GM12878 (cell line): ENCODE measurements around the gene NR1H4. TPM values are rescaled to one million over a fixed set of nuclear protein-coding genes. Genes with fewer than 3 reads are reported as not detected.

Experiments used
- ATAC-seq: fragments of 200-7000 bp; cut with Tn5 transposase; 3 replicates; pipeline ENCODE4 v1.9.1; 2020; ENCODE audit warnings: mild to moderate bottlenecking, moderate library complexity
- BruUV-seq: library from RNA; stranded (reverse); fragments of 400-500 nt; replicated peaks from 2 replicates; lab custom pipeline; 2021; lab: Mats Ljungman, UMichigan
- CTCF ChIA-PET: fragments of 300-600 bp; sonication (Branson Sonifier 250); formaldehyde crosslinking; extraction: SDS; loops from one replicate; lab custom pipeline; 2021; ENCODE audit warnings: inconsistent platforms; lab: Yijun Ruan, JAX
- POLR2A ChIA-PET: fragments of 350-600 bp; formaldehyde crosslinking; extraction: SDS; loops from one replicate; lab custom pipeline; 2021; ENCODE audit warnings: inconsistent platforms; lab: Charles Lee
- RAD21 ChIA-PET: fragments of 300-600 bp; sonication (Branson Sonifier 250); formaldehyde crosslinking; loops from one replicate; lab custom pipeline; 2023; ENCODE audit warnings: antibody characterized with exemption; ENCODE audit not compliant: unreplicated experiment; lab: Charles Lee
- SMC1A ChIA-PET: fragments of 300-600 bp; sonication (Branson Sonifier 250); formaldehyde crosslinking; loops from one replicate; lab custom pipeline; 2023; ENCODE audit not compliant: unreplicated experiment, uncharacterized antibody; lab: Charles Lee
- DNase-seq: peaks from one replicate; pipeline ENCODE4 v3.0.0-alpha.2; 2011; ENCODE audit warnings: low read depth, low spot score
- FAIRE-seq: peaks from 3 replicates; lab custom pipeline; 2011; peaks lifted over from hg19 to GRCh38; lab: Jason Lieb, UNC
- H2AFZ ChIP-seq: 2 replicates; pipeline ENCODE4 v1.6.0; 2011; ENCODE audit warnings: low read depth, low read length, control low read depth; ENCODE audit not compliant: control insufficient read depth
- H3K27ac ChIP-seq: 2 replicates; pipeline ENCODE4 v1.5.1; 2011; ENCODE audit warnings: control low read depth; ENCODE audit not compliant: control insufficient read depth, insufficient read depth
- H3K27me3 ChIP-seq, 2 experiments: replicated peaks in 1 of 2; 2 replicates each; pipeline versions ENCODE4 v1.6.0 to v1.6.1; 2011; ENCODE audit warnings: low read length in 1 of 2; ENCODE audit not compliant: control insufficient read depth in 2 of 2, insufficient read depth in 2 of 2
- H3K36me3 ChIP-seq, 2 experiments: 2 replicates each; pipeline ENCODE4 v1.5.1; 2011; ENCODE audit warnings: low read length in 1 of 2; ENCODE audit not compliant: control insufficient read depth in 2 of 2, insufficient read depth in 2 of 2
- H3K4me1 ChIP-seq: 2 replicates; pipeline ENCODE4 v1.6.1; 2011; ENCODE audit warnings: mild to moderate bottlenecking, low read length, moderate library complexity, mixed read lengths; ENCODE audit not compliant: control insufficient read depth, insufficient read depth
- H3K4me2 ChIP-seq: 2 replicates; pipeline ENCODE4 v1.6.0; 2011; ENCODE audit warnings: control low read depth; ENCODE audit not compliant: control insufficient read depth, insufficient read depth
- H3K4me3 ChIP-seq: fragments of 200-600 bp; sonication (generic); 2 replicates; pipeline ENCODE4 v1.5.1; 2016
- H3K79me2 ChIP-seq: 2 replicates; pipeline ENCODE4 v1.6.0; 2011; ENCODE audit warnings: low read length; ENCODE audit not compliant: control insufficient read depth, insufficient read depth
- H3K9ac ChIP-seq: 2 replicates; pipeline ENCODE4 v1.8.0; 2011; ENCODE audit warnings: low read length, control low read depth, mixed read lengths; ENCODE audit not compliant: control insufficient read depth, insufficient read depth
- H3K9me3 ChIP-seq: replicated peaks from 3 replicates; pipeline ENCODE4 v1.5.1; 2011; ENCODE audit warnings: mild to moderate bottlenecking, low read length; ENCODE audit not compliant: control insufficient read depth, insufficient read depth
- H4K20me1 ChIP-seq: 2 replicates; pipeline ENCODE4 v1.6.0; 2011; ENCODE audit not compliant: control insufficient read depth, insufficient read depth
- CEBPB ChIP-seq, 2 experiments: fragments of 150-350 bp in 1 of 2; IDR thresholded peaks; 2 replicates each; pipeline ENCODE4 v1.6.1; 2012 to 2014; ENCODE audit warnings: low read depth in 2 of 2, low read length in 2 of 2, borderline replicate concordance in 1 of 2, inconsistent platforms in 1 of 2
- E4F1 ChIP-seq: fragments of 450-650 bp; IDR thresholded peaks from 2 replicates; pipeline ENCODE4 v1.6.1; 2018; ENCODE audit warnings: borderline replicate concordance, mild to moderate bottlenecking; ENCODE audit not compliant: partially characterized antibody
- IKZF1 ChIP-seq: fragments of 450-650 bp; conservative IDR thresholded peaks from 2 replicates; pipeline ENCODE4 v1.6.1; 2017; ENCODE audit warnings: antibody characterized with exemption, mild to moderate bottlenecking
- KAT2A ChIP-seq: conservative IDR thresholded peaks from 2 replicates; pipeline ENCODE4 v1.6.1; 2011; ENCODE audit warnings: low read depth, low read length; ENCODE audit not compliant: control insufficient read depth
- MTA3 ChIP-seq: IDR thresholded peaks from 2 replicates; pipeline ENCODE4 v1.6.1; 2012; ENCODE audit warnings: low read length, inconsistent platforms, borderline replicate concordance
- MYB ChIP-seq: fragments of 150-350 bp; IDR thresholded peaks from 2 replicates; pipeline ENCODE4 v1.6.1; 2014; ENCODE audit warnings: mild to moderate bottlenecking, low read depth, low read length, borderline replicate concordance
- NR2C2 ChIP-seq: IDR thresholded peaks from 2 replicates; pipeline ENCODE4 v1.6.1; 2011; ENCODE audit warnings: borderline replicate concordance, low read depth; ENCODE audit not compliant: control insufficient read depth, insufficient read length
- PAX5 ChIP-seq: IDR thresholded peaks from 2 replicates; pipeline ENCODE4 v1.6.1; 2011; ENCODE audit warnings: low read depth, low read length, borderline replicate concordance
- POU2F2 ChIP-seq: IDR thresholded peaks from 3 replicates; pipeline ENCODE4 v1.6.1; 2011; ENCODE audit warnings: low read depth, mild to moderate bottlenecking, low read length, borderline replicate concordance
- PRDM15 ChIP-seq: fragments of 450-650 bp; formaldehyde crosslinking; IDR thresholded peaks from 2 replicates; pipeline ENCODE4 v1.4.0; 2020; ENCODE audit warnings: mild to moderate bottlenecking, moderate library complexity
- SMAD5 ChIP-seq: IDR thresholded peaks from 2 replicates; pipeline ENCODE4 v1.6.1; 2016; ENCODE audit warnings: antibody characterized with exemption, low read depth
- SMARCA5 ChIP-seq: fragments of 450-650 bp; IDR thresholded peaks from 2 replicates; pipeline ENCODE4 v1.6.1; 2017; ENCODE audit warnings: mild to moderate bottlenecking
- SREBF2 ChIP-seq: IDR thresholded peaks from 2 replicates; pipeline ENCODE4 v1.6.1; 2012; ENCODE audit warnings: mild to moderate bottlenecking, low read length
- TBL1XR1 ChIP-seq: IDR thresholded peaks from 2 replicates; pipeline ENCODE4 v1.6.1; 2012; ENCODE audit warnings: low read depth, low read length, improper control_type of control experiment
- WGBS: methylation state at CpG from one replicate; pipeline ENCODE4 v1.1.6; 2016; ENCODE audit warnings: low lambda C conversion rate; ENCODE audit not compliant: insufficient replicate concordance, insufficient coverage; ENCODE audit errors: missing lambda C conversion rate; 5-methylcytosine and 5-hydroxymethylcytosine counted together
- in situ Hi-C: fragments of 300-500 bp; cut with MboI; formaldehyde crosslinking; loops from 9 replicates; pipeline ENCODE4 v1.14.3; 2018; ENCODE audit warnings: mixed read lengths
- intact Hi-C: fragments of 100-400 bp; cut with micrococcal nuclease; formaldehyde crosslinking; loops from one replicate; pipeline ENCODE4 v1.14.2; 2022; ENCODE audit not compliant: unreplicated experiment
- polyA plus RNA-seq, 11 experiments: library from polyadenylated mRNA; depleted of rRNA in 4 of 11; unstranded in 6 of 11; stranded (reverse) in 5 of 11; fragments of >200 nt; fragmentation: Nextera tagmentation in 4 of 11; fragmentation: Illumina TruSeq in 1 of 11; extraction: Ambion mirVana in 4 of 11; extraction: Trizol in 1 of 11; gene quantifications; 1 replicate in 1 of 11; 2 replicates in 10 of 11; pipeline versions ENCODE4 v1.2.1 to v1.2.3, GENCODE V29; 2011 to 2016; ENCODE audit warnings: inconsistent platforms in 2 of 11, missing spikeins in 2 of 11, low read depth in 1 of 11
- total RNA-seq, 4 experiments: library from RNA; depleted of rRNA in 3 of 4; stranded (reverse); fragments of >200 nt in 3 of 4; fragmentation: Illumina TruSeq in 1 of 4; extraction: Trizol in 1 of 4; gene quantifications; 2 replicates each; pipeline versions ENCODE4 v1.2.1 to v1.2.3, GENCODE V29; 2013 to 2021

Gene NR1H4
- total and polyA plus RNA-seq, 10 of the 15 experiments (the other 5 are each of a cell fraction or from before 2014, with no cell fraction given) = 0.04 TPM; not detected in 9

- H3K27ac ChIP-seq = no peak overlapping the region
- no peaks in the 10 kb centered on the region for H4K20me1 ChIP-seq
- no peak overlapping the region for H2AFZ ChIP-seq
- no peaks in the 10 kb centered on the region for H3K79me2 ChIP-seq
- H3K9ac ChIP-seq = no peak overlapping the region
- no peaks in the 10 kb centered on the region for H3K27me3 ChIP-seq
- intact Hi-C loops = no loop called here
- no peak overlapping the region for H3K4me2 ChIP-seq
- H3K9me3 ChIP-seq = no peaks in the 10 kb centered on the region
- RAD21 ChIA-PET = no interaction called here
- no peak for FAIRE-seq
- TF ChIP-seq POU2F2 (no peak), TBL1XR1 (no peak), NR2C2 (no peak), SMAD5 (no peak), PRDM15 (CRISPR knock-in tag) (no peak), SMARCA5 (no peak), MTA3 (no peak), MYB (no peak), PAX5 (no peak), IKZF1 (no peak), KAT2A (no peak), CEBPB (IDR thresholded peaks at IDR 0.05; ENCODE audit: borderline replicate concordance in 1 of 2, low read depth in 2 of 2, low read length in 2 of 2) (no peak), E4F1 (no peak), SREBF2 (no peak)
- POLR2A ChIA-PET = no interaction called here
- ATAC-seq = no peak
- in situ Hi-C loops = no loop called here
- CTCF ChIA-PET = no interaction called here
- H3K4me1 ChIP-seq = no peaks in the 10 kb centered on the region
- 100% methylated on average over 1 of the region's 1 CpG for WGBS
- DNase-seq = no peak
- SMC1A ChIA-PET = interaction anchor here (0.9 kb wide), 1 partner anchor 13 kb away, joined by 3 read pairs; no protein-coding TSS in a partner anchor
- no peaks in the 10 kb centered on the region for H3K36me3 ChIP-seq
- H3K4me3 ChIP-seq = no peak overlapping the region
- no TSS peak for BruUV-seq
These were observed 135.1 kb downstream of the NR1H4 start for GRCh38 chr12:100608776-100609175.
